K562 (cell line): Measurements from ENCODE around the gene SMG6. TPM values are rescaled to one million over a fixed set of nuclear protein-coding genes. Genes with fewer than 3 reads are reported as not detected.

Experiments
- BRF1 ChIP-seq: IDR thresholded peaks from 3 replicates; pipeline ENCODE4 v1.6.1; 2011; ENCODE audit warnings: borderline replicate concordance, mild to moderate bottlenecking; ENCODE audit not compliant: insufficient read length; ENCODE audit errors: extremely low read depth
- BRF2 ChIP-seq: IDR thresholded peaks from 3 replicates; pipeline ENCODE4 v1.6.1; 2011; ENCODE audit warnings: borderline replicate concordance, mild to moderate bottlenecking; ENCODE audit not compliant: insufficient read length, insufficient read depth
- CBX1 ChIP-seq: sonication (generic); IDR thresholded peaks from 2 replicates; pipeline ENCODE4 v1.6.1; 2016; ENCODE audit warnings: antibody characterized with exemption, low read depth, mild to moderate bottlenecking
- CHD4 ChIP-seq: fragments of 200-600 bp; sonication (generic); IDR thresholded peaks from 3 replicates; pipeline ENCODE4 v1.6.1; 2012; ENCODE audit warnings: low read depth, mild to moderate bottlenecking, mixed read lengths, low read length, inconsistent platforms; ENCODE audit not compliant: insufficient read depth, insufficient replicate concordance, poor library complexity, severe bottlenecking
- DDX20 ChIP-seq: fragments of 450-650 bp; IDR thresholded peaks from 2 replicates; pipeline ENCODE4 v1.6.1; 2016; ENCODE audit warnings: missing genetic modification characterization, low read depth, mild to moderate bottlenecking, missing compliant biosample characterization, moderate library complexity
- FOXP4 ChIP-seq: sonication (generic); formaldehyde crosslinking; IDR thresholded peaks from 2 replicates; pipeline ENCODE4 v1.8.0; 2022; ENCODE audit warnings: mild to moderate bottlenecking, missing genetic modification reagents, borderline replicate concordance
- MIER1 ChIP-seq: fragments of 450-650 bp; IDR thresholded peaks from 2 replicates; pipeline ENCODE4 v1.6.1; 2016; ENCODE audit warnings: antibody characterized with exemption, mild to moderate bottlenecking, low read depth
- NFIX ChIP-seq: fragments of 250-450 bp; sonication (Bioruptor Pico); IDR thresholded peaks from 2 replicates; pipeline ENCODE4 v1.4.0; 2020; ENCODE audit warnings: low read depth, mild to moderate bottlenecking, moderate library complexity
- PHB ChIP-seq: fragments of 250-450 bp; sonication (Bioruptor Pico); IDR thresholded peaks from 2 replicates; pipeline ENCODE4 v1.5.0; 2021
- POLR3G ChIP-seq: IDR thresholded peaks from 2 replicates; pipeline ENCODE4 v1.6.1; 2011; ENCODE audit not compliant: insufficient read length, insufficient replicate concordance; ENCODE audit errors: extremely low read depth
- REST ChIP-seq, 2 experiments: fragments of 450-650 bp; formaldehyde crosslinking in 1 of 2; IDR thresholded peaks; 2 replicates each; pipeline versions ENCODE4 v1.4.0 to v1.6.1; 2014 to 2020; ENCODE audit warnings: mild to moderate bottlenecking in 2 of 2, borderline replicate concordance in 1 of 2, low read depth in 1 of 2
- SNRNP70 ChIP-seq: fragments of 200-400 bp; formaldehyde crosslinking; optimal IDR thresholded peaks from 2 replicates; pipeline ENCODE3; 2017; ENCODE audit warnings: low read depth, low read length
- ZBTB17 ChIP-seq: fragments of 450-650 bp; formaldehyde crosslinking; IDR thresholded peaks from 2 replicates; pipeline ENCODE4 v1.4.0; 2020; ENCODE audit warnings: mild to moderate bottlenecking
- ZC3H4 ChIP-seq: sonication (generic); formaldehyde crosslinking; IDR thresholded peaks from 2 replicates; pipeline ENCODE4 v1.9.0; 2021; ENCODE audit warnings: missing genetic modification reagents, borderline replicate concordance
- polyA plus RNA-seq, 8 experiments: library from polyadenylated mRNA; depleted of rRNA in 4 of 8; stranded (reverse) in 5 of 8; unstranded in 3 of 8; fragments of >200 nt; fragmentation: Nextera tagmentation in 2 of 8; fragmentation: Illumina TruSeq in 1 of 8; extraction: Ambion mirVana in 2 of 8; extraction: Trizol in 1 of 8; gene quantifications; 2 replicates each; pipeline versions ENCODE4 v1.2.1 to v1.2.3, GENCODE V29; 2011 to 2014; ENCODE audit warnings: inconsistent platforms in 1 of 8, missing spikeins in 1 of 8
- total RNA-seq, 7 experiments: library from RNA; depleted of rRNA in 6 of 7; stranded (reverse); fragments of >200 nt in 6 of 7; fragmentation: Illumina TruSeq in 2 of 7; extraction: Trizol in 2 of 7; gene quantifications; 2 replicates each; pipeline versions ENCODE4 v1.2.1 to v1.2.3, GENCODE V29; 2011 to 2021; ENCODE audit warnings: low replicate concordance in 1 of 7

The SMG6 gene
- total and polyA plus RNA-seq, 9 of the 15 experiments (the other 6 are each of a cell fraction or from before 2014, with no cell fraction given): 0.44 to 13.9 (median 6.0) TPM

- no peak for TF ChIP-seq CHD4
- peak; percentile 79 for TF ChIP-seq ZBTB17
- TF ChIP-seq REST (IDR thresholded peaks at IDR 0.05; ENCODE audit: borderline replicate concordance): 0 out of 2 replicates have a peak, but pooled peaks have one; percentile 5
- no peak for TF ChIP-seq REST (CRISPR knock-in tag; IDR thresholded peaks at IDR 0.05; ENCODE audit: low read depth)
- peak; percentile 27; the same call in 1 of the 2 replicates for TF ChIP-seq MIER1
- no peak for TF ChIP-seq BRF2
- no peak for TF ChIP-seq FOXP4 (CRISPR knock-in tag)
- TF ChIP-seq BRF1: no peak
- TF ChIP-seq NFIX: no peak
- TF ChIP-seq SNRNP70: no peak
- TF ChIP-seq PHB (CRISPR knock-in tag): 0 out of 2 replicates have a peak, but pooled peaks have one; percentile 33
- no peak for TF ChIP-seq POLR3G
- TF ChIP-seq DDX20: no peak
- 0 out of 2 replicates have a peak, but pooled peaks have one; percentile 41 for TF ChIP-seq ZC3H4 (CRISPR knock-in tag)
- no peak for TF ChIP-seq CBX1
These were observed 261.8 kb downstream of the SMG6 start, which contains the start of gene OVCA2 (continued) for GRCh38 chr17:2041561-2042389.
